DND-41 (cell line): ENCODE measurements around the gene CHD6.
A peak's percentile ranks its signal among the peaks of the same experiment; 100 is the strongest.

Source experiments
- CTCF ChIP-seq: IDR thresholded peaks from 2 replicates; pipeline ENCODE4 v1.5.1; 2012; ENCODE audit warnings: borderline replicate concordance, low read length, moderate library complexity, mild to moderate bottlenecking; ENCODE audit not compliant: poor library complexity, severe bottlenecking; ENCODE audit errors: extremely low read depth
- EZH2 ChIP-seq: IDR thresholded peaks from 3 replicates; pipeline ENCODE4 v1.6.1; 2012; ENCODE audit warnings: borderline replicate concordance, low read depth, mild to moderate bottlenecking, moderate library complexity, low read length, inconsistent platforms; ENCODE audit not compliant: severe bottlenecking

GRCh38 chr20:41411391-41411847, 206.8 kb downstream of the CHD6 start:
- TF ChIP-seq CTCF = peak; percentile 53
- TF ChIP-seq EZH2 = no peak
